ENCODE results near the gene KRTAP2-3.
"Not testable (repeated sequence)": the region's sequence is repeated elsewhere in the genome, so short reads cannot be mapped to it uniquely, and the experiment has no call there.

KRTAP2-3 gene

DNA sequence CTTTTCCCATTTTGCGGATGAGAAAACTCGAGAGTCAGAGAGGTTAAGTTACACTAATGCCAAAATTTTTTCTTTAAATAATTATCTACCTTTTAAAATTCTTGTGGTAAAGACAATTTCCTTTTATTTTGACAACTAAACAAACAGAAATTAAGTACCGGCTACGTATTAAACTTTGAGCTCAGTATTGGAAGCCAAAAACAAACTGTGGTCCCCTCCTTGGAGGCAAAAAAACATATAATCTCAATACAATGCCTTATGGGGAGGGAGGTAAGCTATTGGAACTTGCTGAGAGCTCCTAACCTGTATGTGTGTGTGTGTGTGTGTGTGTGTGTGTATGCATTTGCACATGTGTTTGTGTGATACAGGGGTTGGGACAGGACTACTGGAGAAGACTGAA, 3.5 kb upstream of the KRTAP2-3 start:
- TF ChIP-seq CTCF (IDR thresholded peaks at IDR 0.05; ENCODE audit: low read depth, low read length, missing control alignments) = no peak
- no peak overlapping the region for H3K4me3 ChIP-seq (ENCODE audit: low read depth, low read length)
- no peak for DNase-seq (ENCODE audit: low read depth)

GRCh38 chr17:41061964-41062363, 2.0 kb upstream of the KRTAP2-3 start:
- no peak for TF ChIP-seq CTCF (IDR thresholded peaks at IDR 0.05; ENCODE audit: low read depth, low read length, missing control alignments)
- no peak for DNase-seq (ENCODE audit: low read depth)
- no peak overlapping the region for H3K4me3 ChIP-seq (ENCODE audit: low read depth, low read length)

DNA sequence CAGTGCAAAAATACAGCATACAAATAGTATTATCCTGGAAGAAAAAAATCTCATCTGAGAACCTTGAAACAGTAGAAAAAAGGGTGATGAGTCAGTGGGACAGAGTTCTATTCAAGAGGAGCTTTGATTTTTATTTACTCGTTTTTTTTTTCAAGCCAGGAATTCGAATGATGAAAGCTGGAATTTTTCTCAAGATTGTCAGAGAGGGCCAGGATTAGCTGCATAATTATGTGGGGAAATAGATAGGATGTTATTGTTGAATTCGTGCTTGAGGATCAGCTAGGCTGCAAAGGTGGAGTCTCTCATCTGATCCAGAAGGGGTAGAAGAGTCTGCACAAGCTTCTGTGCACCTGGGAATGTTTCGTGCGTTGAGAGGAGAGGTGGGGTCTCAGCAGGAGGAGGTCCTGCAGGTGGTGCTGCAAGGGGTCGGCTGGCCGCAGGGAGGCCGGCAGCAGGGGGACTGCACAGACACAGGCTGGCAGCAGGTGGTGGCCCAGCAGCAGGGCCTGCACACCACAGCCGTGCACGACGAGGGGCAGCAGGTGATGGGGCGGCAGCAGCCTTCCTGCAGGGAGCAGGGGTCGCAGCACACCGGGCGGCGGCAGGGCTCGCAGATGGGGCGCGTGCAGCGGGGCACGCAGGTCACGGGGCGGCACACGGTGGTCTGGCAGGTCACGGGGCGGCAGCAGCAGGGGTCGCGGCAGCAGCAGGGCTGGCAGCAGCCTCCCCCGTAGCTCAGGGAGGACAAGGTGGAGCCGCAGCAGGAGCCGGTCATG, 450 bp downstream of the KRTAP2-3 start:
- not testable (repeated sequence) for H3K4me3 ChIP-seq (ENCODE audit: low read depth, low read length); DNase-seq (ENCODE audit: low read depth)

DNA sequence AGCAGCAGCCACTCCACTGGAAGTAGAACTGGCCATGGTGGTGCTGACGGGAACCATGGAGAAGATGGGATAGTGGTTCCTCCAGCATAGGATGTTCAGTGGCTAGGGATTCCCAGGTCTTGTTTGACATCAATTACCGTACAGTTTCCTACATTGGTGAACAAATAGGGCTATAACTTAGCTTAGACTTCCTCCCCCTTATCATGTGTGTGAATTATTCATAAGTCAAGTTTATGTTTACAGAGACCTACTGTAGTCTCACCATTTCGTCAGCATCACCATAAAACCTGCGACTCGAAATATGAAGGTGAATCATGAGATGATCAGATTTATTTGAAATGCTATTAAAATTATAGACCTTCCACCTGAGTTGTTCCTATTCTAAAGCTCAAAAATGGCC, 1.2 kb downstream of the KRTAP2-3 start:
- DNase-seq (ENCODE audit: low read depth) = no peak
- no peak for TF ChIP-seq CTCF (IDR thresholded peaks at IDR 0.05; ENCODE audit: low read depth, low read length, missing control alignments)
- no peak overlapping the region for H3K4me3 ChIP-seq (ENCODE audit: low read depth, low read length)

GRCh38 chr17:41057547-41057946, 2.4 kb downstream of the KRTAP2-3 start:
- TF ChIP-seq CTCF (IDR thresholded peaks at IDR 0.05; ENCODE audit: low read depth, low read length, missing control alignments) = no peak
- H3K4me3 ChIP-seq (ENCODE audit: low read depth, low read length) = no peak overlapping the region
- no peak for DNase-seq (ENCODE audit: low read depth)

GRCh38 chr17:41055130-41055529, 4.8 kb downstream of the KRTAP2-3 start, which contains the start of gene KRTAP2-2:
TSS of gene KRTAP2-2 (minus strand) at chr17:41055230. CDS start at chr17:41055211, 19 bp downstream.
- not testable (repeated sequence) for H3K4me3 ChIP-seq (ENCODE audit: low read depth, low read length); DNase-seq (ENCODE audit: low read depth)

- H3K4me3 ChIP-seq (ENCODE audit: low read depth, low read length); DNase-seq (ENCODE audit: low read depth): not testable (repeated sequence)
Measured at GRCh38 chr17:41054556-41054955, 5.4 kb downstream of the KRTAP2-3 start.

GRCh38 chr17:41054025-41054424, 5.9 kb downstream of the KRTAP2-3 start:
- DNase-seq (ENCODE audit: low read depth) = no peak
- no peak for TF ChIP-seq CTCF (IDR thresholded peaks at IDR 0.05; ENCODE audit: low read depth, low read length, missing control alignments)
- H3K4me3 ChIP-seq (ENCODE audit: low read depth, low read length) = no peak overlapping the region
